IPS-15b (cell line): ENCODE data around the gene ZNF304.

Source experiments
- H3K27me3 ChIP-seq: one replicate; pipeline ENCODE4 v1.6.1; 2013; ENCODE audit warnings: low read length; ENCODE audit not compliant: control insufficient read depth, insufficient read depth
- H3K36me3 ChIP-seq: one replicate; pipeline ENCODE4 v1.6.1; 2013; ENCODE audit warnings: low read length; ENCODE audit not compliant: control insufficient read depth, insufficient read depth
- H3K4me1 ChIP-seq: one replicate; pipeline ENCODE4 v1.6.1; 2013; ENCODE audit warnings: mild to moderate bottlenecking, low read length; ENCODE audit not compliant: control insufficient read depth, insufficient read depth
- H3K4me3 ChIP-seq: one replicate; pipeline ENCODE4 v1.5.1; 2013; ENCODE audit warnings: low read depth, low read length
- H3K9ac ChIP-seq: one replicate; pipeline ENCODE4 v1.6.1; 2013; ENCODE audit warnings: low read depth, mild to moderate bottlenecking, low read length
- H3K9me3 ChIP-seq: one replicate; pipeline ENCODE4 v1.6.1; 2013; ENCODE audit warnings: mild to moderate bottlenecking, low read length; ENCODE audit not compliant: control insufficient read depth, insufficient read depth

Gene ZNF304

GRCh38 chr19:57350877-57351805 lies at the start of gene ZNF304:
Gene ZNF304, plus strand, starts transcription at chr19:57351271. Its CDS starts 394 bp downstream, at chr19:57351665.
- H3K4me1 ChIP-seq: no peaks in the 10 kb centered on the region
- H3K36me3 ChIP-seq: peaks cover 9% of the 10 kb centered on the region
- H3K4me3 ChIP-seq: peak within 1 kb of the TSS; percentile 95
- peak within 1 kb of the TSS; percentile 85 for H3K9ac ChIP-seq
- H3K27me3 ChIP-seq: peaks cover 2% of the 10 kb centered on the region
- no peaks in the 10 kb centered on the region for H3K9me3 ChIP-seq

DNA sequence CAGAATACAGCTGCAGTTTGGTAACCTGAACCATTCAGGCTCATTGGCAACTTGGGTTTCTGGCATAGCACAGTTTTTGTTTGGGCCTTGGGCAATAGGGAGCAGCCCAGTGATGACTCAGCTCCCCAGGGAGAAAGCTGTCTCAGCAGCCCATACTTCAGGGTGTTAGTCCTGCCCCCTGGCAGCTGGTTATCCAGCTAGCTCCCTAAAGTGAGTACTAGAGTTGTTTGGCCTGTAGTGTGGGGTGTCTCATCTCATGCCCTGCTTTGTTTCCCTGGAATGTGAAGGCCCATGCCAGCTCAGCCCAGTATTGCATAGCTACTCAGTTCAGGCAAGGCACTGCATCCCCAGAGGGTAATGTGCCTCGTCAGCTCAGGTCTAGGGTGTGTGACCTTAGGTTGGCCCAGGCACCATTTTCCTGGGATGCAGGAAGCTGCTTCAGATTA lies 49.0 kb upstream of the ZNF304 start:
- peaks cover 3% of the 10 kb centered on the region for H3K36me3 ChIP-seq
- H3K9me3 ChIP-seq: no peaks in the 10 kb centered on the region
- no peak overlapping the region for H3K4me3 ChIP-seq
- no peak overlapping the region for H3K9ac ChIP-seq
- H3K4me1 ChIP-seq: peaks cover 7% of the 10 kb centered on the region
- no peaks in the 10 kb centered on the region for H3K27me3 ChIP-seq

DNA sequence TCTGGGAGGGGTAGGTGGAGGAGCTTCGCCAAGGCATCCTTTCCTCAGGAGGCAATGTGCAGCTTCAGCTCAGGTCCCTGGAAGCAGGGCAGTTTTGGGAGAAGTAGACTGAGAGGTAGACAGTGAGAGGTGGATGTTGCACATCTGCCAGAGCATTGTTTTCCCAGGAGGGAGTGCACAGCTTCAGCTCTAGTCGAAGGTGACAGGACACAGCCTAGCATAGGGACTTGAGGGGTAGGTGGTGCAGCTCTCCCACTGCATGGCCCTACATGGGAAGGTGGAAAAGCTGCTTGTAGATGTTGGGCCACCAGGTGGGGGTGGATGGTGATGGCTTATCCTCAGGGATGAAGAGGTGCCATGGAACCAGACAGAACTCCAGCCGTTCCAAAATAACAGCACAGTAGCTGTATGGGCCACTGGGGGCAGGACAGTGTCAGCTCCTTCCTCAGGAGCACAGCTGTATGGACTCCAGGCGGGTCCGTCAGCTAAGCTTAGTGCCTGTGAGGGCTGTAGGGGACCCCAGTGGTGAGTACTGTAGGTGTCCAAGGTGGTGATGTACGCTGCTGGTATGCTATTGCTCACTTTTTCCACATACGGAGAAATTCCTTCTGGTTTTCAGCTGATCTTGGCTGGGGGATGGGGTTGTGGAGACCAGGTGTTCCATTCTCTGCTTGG lies 48.2 kb upstream of the ZNF304 start:
- H3K27me3 ChIP-seq: no peaks in the 10 kb centered on the region
- H3K4me3 ChIP-seq: no peak overlapping the region
- H3K36me3 ChIP-seq: peaks cover 3% of the 10 kb centered on the region
- peak overlapping the region; percentile 8 for H3K9ac ChIP-seq
- no peaks in the 10 kb centered on the region for H3K9me3 ChIP-seq
- peaks cover 7% of the 10 kb centered on the region for H3K4me1 ChIP-seq

- Histone ChIP-seq H3K4me3 (no peak overlapping the region), H3K4me1 (peaks cover 7% of the 10 kb centered on the region), H3K9me3 (no peaks in the 10 kb centered on the region), H3K36me3 (peaks cover 3% of the 10 kb centered on the region), H3K9ac (no peak overlapping the region), H3K27me3 (no peaks in the 10 kb centered on the region)
These were observed 46.0 kb upstream of the ZNF304 start for GRCh38 chr19:57305056-57305455.

- H3K9me3 ChIP-seq: no peaks in the 10 kb centered on the region
- no peaks in the 10 kb centered on the region for H3K36me3 ChIP-seq
- no peak overlapping the region for H3K4me3 ChIP-seq
- H3K9ac ChIP-seq: no peak overlapping the region
- H3K27me3 ChIP-seq: no peaks in the 10 kb centered on the region
- H3K4me1 ChIP-seq: no peaks in the 10 kb centered on the region
These were observed 42.6 kb upstream of the ZNF304 start for GRCh38 chr19:57308514-57308913.

GRCh38 chr19:57310792-57311191 lies 40.3 kb upstream of the ZNF304 start:
- H3K9ac ChIP-seq: no peak overlapping the region
- no peaks in the 10 kb centered on the region for H3K36me3 ChIP-seq
- H3K9me3 ChIP-seq: no peaks in the 10 kb centered on the region
- H3K4me3 ChIP-seq: no peak overlapping the region
- H3K27me3 ChIP-seq: no peaks in the 10 kb centered on the region
- H3K4me1 ChIP-seq: no peaks in the 10 kb centered on the region

- Histone ChIP-seq H3K9ac (no peak overlapping the region), H3K9me3 (no peaks in the 10 kb centered on the region), H3K36me3 (no peaks in the 10 kb centered on the region), H3K4me1 (no peaks in the 10 kb centered on the region), H3K27me3 (peaks cover 9% of the 10 kb centered on the region), H3K4me3 (no peak overlapping the region)
These were observed 36.9 kb upstream of the ZNF304 start for GRCh38 chr19:57314146-57314545.

GRCh38 chr19:57317503-57317902 lies 33.6 kb upstream of the ZNF304 start:
- peaks cover 4% of the 10 kb centered on the region for H3K4me1 ChIP-seq
- no peaks in the 10 kb centered on the region for H3K9me3 ChIP-seq
- H3K36me3 ChIP-seq: no peaks in the 10 kb centered on the region
- H3K27me3 ChIP-seq: peaks cover 9% of the 10 kb centered on the region
- no peak overlapping the region for H3K4me3 ChIP-seq
- no peak overlapping the region for H3K9ac ChIP-seq

GRCh38 chr19:57319869-57320179 lies 31.2 kb upstream of the ZNF304 start:
- Histone ChIP-seq H3K9ac (no peak overlapping the region), H3K27me3 (peaks cover 9% of the 10 kb centered on the region), H3K4me3 (peak overlapping the region; percentile 64), H3K9me3 (no peaks in the 10 kb centered on the region), H3K4me1 (peaks cover 4% of the 10 kb centered on the region), H3K36me3 (peaks cover 10% of the 10 kb centered on the region)

GRCh38 chr19:57320180-57321084 lies 30.6 kb upstream of the ZNF304 start, which contains the start of gene ZNF543:
Gene ZNF543, plus strand, starts transcription at chr19:57320472. Its CDS starts 382 bp downstream, at chr19:57320854.
- Histone ChIP-seq H3K9ac (peak within 1 kb of the TSS; percentile 91), H3K4me3 (peak within 1 kb of the TSS; percentile 64), H3K9me3 (no peaks in the 10 kb centered on the region), H3K36me3 (peaks cover 16% of the 10 kb centered on the region), H3K4me1 (peaks cover 4% of the 10 kb centered on the region), H3K27me3 (peaks cover 9% of the 10 kb centered on the region)

GRCh38 chr19:57321116-57321515 lies 30.0 kb upstream of the ZNF304 start:
- peak overlapping the region; percentile 64 for H3K4me3 ChIP-seq
- peak overlapping the region; percentile 91 for H3K9ac ChIP-seq
- H3K27me3 ChIP-seq: peaks cover 6% of the 10 kb centered on the region
- peaks cover 16% of the 10 kb centered on the region for H3K36me3 ChIP-seq
- peaks cover 4% of the 10 kb centered on the region for H3K4me1 ChIP-seq
- no peaks in the 10 kb centered on the region for H3K9me3 ChIP-seq
